Fibroblast of the aortic adventitia (primary cell): ENCODE results near the gene TTN. TPM values are rescaled to one million over a fixed set of nuclear protein-coding genes. Genes with fewer than 3 reads are reported as not detected.
"Not testable (repeated sequence)": the region's sequence is repeated elsewhere in the genome, so short reads cannot be mapped to it uniquely, and the experiment has no call there.

Source experiments
- DNase-seq: peaks from one replicate; pipeline ENCODE4 v3.0.0-alpha.2; 2010; ENCODE audit warnings: low read depth
- H3K4me3 ChIP-seq: 2 replicates; pipeline ENCODE4 v1.5.1; 2011; ENCODE audit warnings: low read depth, mild to moderate bottlenecking, control low read depth, low read length, moderate library complexity
- total RNA-seq: library from RNA; depleted of rRNA; stranded (reverse); fragments of >200 nt; gene quantifications from 2 replicates; pipeline ENCODE4 v1.2.3, GENCODE V29; 2012; ENCODE audit warnings: low replicate concordance
- TF ChIP-seq, protein P1 (sequence below): IDR thresholded peaks from 2 replicates; pipeline ENCODE4 v1.5.1; 2011; ENCODE audit warnings: mild to moderate bottlenecking, low read length, control low read depth, inconsistent platforms; ENCODE audit not compliant: insufficient read depth

TTN gene
- total RNA-seq, 1 donor: 5.5 TPM

GRCh38 chr2:178529194-178529593, 278.0 kb downstream of the TTN start:
- TF ChIP-seq, protein P1, sequence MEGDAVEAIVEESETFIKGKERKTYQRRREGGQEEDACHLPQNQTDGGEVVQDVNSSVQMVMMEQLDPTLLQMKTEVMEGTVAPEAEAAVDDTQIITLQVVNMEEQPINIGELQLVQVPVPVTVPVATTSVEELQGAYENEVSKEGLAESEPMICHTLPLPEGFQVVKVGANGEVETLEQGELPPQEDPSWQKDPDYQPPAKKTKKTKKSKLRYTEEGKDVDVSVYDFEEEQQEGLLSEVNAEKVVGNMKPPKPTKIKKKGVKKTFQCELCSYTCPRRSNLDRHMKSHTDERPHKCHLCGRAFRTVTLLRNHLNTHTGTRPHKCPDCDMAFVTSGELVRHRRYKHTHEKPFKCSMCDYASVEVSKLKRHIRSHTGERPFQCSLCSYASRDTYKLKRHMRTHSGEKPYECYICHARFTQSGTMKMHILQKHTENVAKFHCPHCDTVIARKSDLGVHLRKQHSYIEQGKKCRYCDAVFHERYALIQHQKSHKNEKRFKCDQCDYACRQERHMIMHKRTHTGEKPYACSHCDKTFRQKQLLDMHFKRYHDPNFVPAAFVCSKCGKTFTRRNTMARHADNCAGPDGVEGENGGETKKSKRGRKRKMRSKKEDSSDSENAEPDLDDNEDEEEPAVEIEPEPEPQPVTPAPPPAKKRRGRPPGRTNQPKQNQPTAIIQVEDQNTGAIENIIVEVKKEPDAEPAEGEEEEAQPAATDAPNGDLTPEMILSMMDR: no peak
- DNase-seq: no peak
- H3K4me3 ChIP-seq: no peak overlapping the region

DNA sequence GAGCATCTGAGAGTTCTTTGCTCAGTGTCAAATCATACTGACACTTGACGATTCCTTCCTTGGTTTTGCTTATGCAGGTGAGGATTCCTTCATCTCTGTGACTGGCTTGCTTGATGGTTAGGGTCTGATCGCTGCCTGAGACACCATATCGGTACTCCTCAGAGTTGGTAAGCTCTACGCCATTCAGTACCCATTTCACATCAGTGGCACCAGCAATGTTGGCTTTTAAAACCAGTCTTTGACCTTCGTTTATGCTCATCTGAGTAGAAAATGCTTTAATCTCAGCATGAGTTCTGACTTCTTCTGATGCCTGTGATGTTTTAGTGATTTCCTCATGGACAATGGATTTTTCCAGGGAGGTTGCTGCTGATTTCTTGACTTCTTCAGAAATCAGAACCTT, 278.6 kb downstream of the TTN start:
- TF ChIP-seq, protein P1: no peak
- H3K4me3 ChIP-seq: no peak overlapping the region
- DNase-seq: no peak

DNA sequence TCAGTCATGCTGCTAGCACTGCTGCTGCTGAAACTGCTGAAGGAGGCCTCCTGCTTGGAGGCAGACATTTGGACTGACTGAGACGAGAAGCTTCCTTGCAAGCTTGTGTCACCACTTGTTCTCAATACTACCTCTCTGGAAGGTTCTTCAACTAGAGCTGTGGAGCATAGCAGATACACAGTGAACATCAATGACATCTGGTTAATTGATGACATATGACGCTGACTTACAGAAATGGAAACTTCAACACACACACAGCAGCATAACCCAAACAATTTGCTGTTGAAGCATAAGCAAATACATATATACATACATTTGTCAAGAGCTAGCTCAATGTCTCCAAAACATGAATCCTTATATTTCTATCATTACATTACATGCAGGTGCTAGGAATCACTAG, 279.6 kb downstream of the TTN start:
- no peak for DNase-seq
- H3K4me3 ChIP-seq: no peak overlapping the region
- TF ChIP-seq, protein P1: no peak

- TF ChIP-seq, protein P1: no peak
- H3K4me3 ChIP-seq: no peak overlapping the region
- DNase-seq: no peak
Measured at GRCh38 chr2:178526256-178526655, 281.0 kb downstream of the TTN start.

DNA sequence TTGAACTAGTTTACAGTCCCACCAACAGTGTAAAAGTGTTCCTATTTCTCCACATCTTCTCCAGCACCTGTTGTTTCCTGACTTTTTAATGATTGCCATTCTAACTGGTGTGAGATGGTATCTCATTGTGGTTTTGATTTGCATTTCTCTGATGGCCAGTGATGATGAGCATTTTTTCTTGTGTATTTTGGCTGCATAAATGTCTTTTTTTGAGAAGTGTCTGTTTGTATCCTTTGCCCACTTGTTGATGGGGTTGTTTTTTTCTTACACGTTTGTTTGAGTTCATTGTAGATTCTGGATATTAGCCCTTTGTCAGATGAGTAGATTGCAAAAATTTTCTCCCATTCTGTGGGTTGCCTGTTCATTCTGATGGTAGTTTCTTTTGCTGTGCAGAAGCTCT, 281.8 kb downstream of the TTN start:
- not testable (repeated sequence) for DNase-seq, H3K4me3 ChIP-seq

DNA sequence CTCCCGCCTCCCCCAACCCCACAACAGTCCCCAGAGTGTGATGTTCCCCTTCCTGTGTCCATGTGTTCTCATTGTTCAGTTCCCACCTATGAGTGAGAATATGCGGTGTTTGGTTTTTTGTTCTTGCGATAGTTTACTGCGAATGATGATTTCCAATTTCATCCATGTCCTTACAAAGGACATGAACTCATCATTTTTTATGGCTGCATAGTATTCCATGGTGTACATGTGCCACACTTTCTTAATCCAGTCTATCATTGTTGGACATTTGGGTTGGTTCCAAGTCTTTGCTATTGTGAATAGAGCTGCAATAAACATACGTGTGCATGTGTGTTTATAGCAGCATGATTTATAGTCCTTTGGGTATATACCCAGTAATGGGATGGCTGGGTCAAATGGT, 282.2 kb downstream of the TTN start:
- DNase-seq, H3K4me3 ChIP-seq: not testable (repeated sequence)

- peak; percentile 6 for DNase-seq
- peak overlapping the region; percentile 75 for H3K4me3 ChIP-seq
- TF ChIP-seq, protein P1: no peak
Measured at GRCh38 chr2:178523596-178524134, 283.6 kb downstream of the TTN start.

DNA sequence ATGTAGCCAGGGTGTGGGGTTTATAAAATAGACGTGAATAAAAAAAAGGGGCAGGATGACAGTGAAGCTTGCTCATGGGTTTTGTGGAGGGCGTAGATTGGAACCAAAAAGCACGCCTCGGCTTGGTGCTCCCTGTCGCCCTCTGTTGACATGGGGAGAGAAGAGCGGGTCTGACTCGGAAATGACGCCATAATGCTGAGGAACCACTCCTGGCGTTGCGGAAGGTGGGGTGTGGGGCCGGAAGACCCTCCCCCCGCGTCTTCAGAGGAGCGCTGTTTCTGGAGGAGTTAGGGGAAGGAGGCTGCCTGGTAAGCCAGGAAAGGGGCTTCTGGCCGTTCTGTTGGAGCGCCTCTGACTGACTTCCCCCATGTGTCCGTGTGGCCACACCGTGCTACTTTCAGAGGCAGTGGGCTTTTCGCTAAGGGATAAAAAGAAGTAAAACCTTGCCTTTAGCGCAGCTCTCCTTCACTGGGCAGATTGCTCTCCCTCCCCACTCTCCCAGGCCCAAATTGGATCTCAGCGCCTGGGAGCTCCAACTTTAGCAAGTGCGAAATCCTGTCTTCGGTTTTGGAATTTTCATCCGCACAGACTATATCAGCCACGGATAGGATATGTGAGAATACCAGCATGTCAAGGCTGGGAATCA, 284.1 kb downstream of the TTN start:
- TF ChIP-seq, protein P1: peak; percentile 80
- DNase-seq: peak; percentile 74
- H3K4me3 ChIP-seq: peak overlapping the region; percentile 75
